GM18505 (cell line): ENCODE results near the gene INPP4A.

Experiments used
- ATAC-seq: cut with Tn5 transposase; IDR thresholded peaks from one replicate; pipeline ENCODE4 v1.9.1; 2021; ENCODE audit not compliant: unreplicated experiment
- POLR2A ChIP-seq: IDR thresholded peaks from 4 replicates; pipeline ENCODE4 v1.6.1; 2011; ENCODE audit warnings: borderline replicate concordance; ENCODE audit not compliant: insufficient read depth, insufficient read length; ENCODE audit errors: extremely low read depth

INPP4A gene

GRCh38 chr2:98506881-98507280, 62.2 kb downstream of the INPP4A start:
- ATAC-seq, result no peak
- TF ChIP-seq POLR2A, result no peak

- no peak for TF ChIP-seq POLR2A
- ATAC-seq, result no peak
Measured at GRCh38 chr2:98507461-98507860, 62.8 kb downstream of the INPP4A start.

- TF ChIP-seq POLR2A, result no peak
- no peak for ATAC-seq
Measured at GRCh38 chr2:98507891-98508708, 63.4 kb downstream of the INPP4A start.

- ATAC-seq, result no peak
- no peak for TF ChIP-seq POLR2A
Measured at GRCh38 chr2:98508709-98509066, 64.0 kb downstream of the INPP4A start.

- ATAC-seq, result no peak
- no peak for TF ChIP-seq POLR2A
Measured at GRCh38 chr2:98509542-98510321, 65.1 kb downstream of the INPP4A start.

- ATAC-seq, result no peak
- TF ChIP-seq POLR2A, result no peak
Measured at GRCh38 chr2:98510322-98510662, 65.6 kb downstream of the INPP4A start.

GRCh38 chr2:98511981-98512380, 67.3 kb downstream of the INPP4A start:
- ATAC-seq, result no peak
- TF ChIP-seq POLR2A, result no peak

GRCh38 chr2:98512699-98513098, 68.0 kb downstream of the INPP4A start:
- no peak for TF ChIP-seq POLR2A
- ATAC-seq, result no peak

- TF ChIP-seq POLR2A, result no peak
- ATAC-seq, result no peak
Measured at GRCh38 chr2:98514096-98514639, 69.5 kb downstream of the INPP4A start.

GRCh38 chr2:98514879-98515249, 70.2 kb downstream of the INPP4A start:
- no peak for ATAC-seq
- TF ChIP-seq POLR2A, result no peak

GRCh38 chr2:98515250-98515991, 70.8 kb downstream of the INPP4A start:
- ATAC-seq, result no peak
- TF ChIP-seq POLR2A, result no peak

GRCh38 chr2:98516571-98516970, 71.9 kb downstream of the INPP4A start:
- ATAC-seq, result no peak

GRCh38 chr2:98517636-98518035, 73.0 kb downstream of the INPP4A start:
- TF ChIP-seq POLR2A, result no peak
- ATAC-seq, result no peak

More at GRCh38 chr2:98516571-98516970, 71.9 kb downstream of the INPP4A start:
- no peak for TF ChIP-seq POLR2A
